Endothelial cell of umbilical vein (primary cell): ENCODE measurements around the gene MB21D2. TPM values are rescaled to one million over a fixed set of nuclear protein-coding genes. Genes with fewer than 3 reads are reported as not detected.
A peak's percentile ranks its signal among the peaks of the same experiment; 100 is the strongest.

ENCODE experiments used
- BruUV-seq: library from RNA; stranded (reverse); fragments of 400-500 nt; replicated peaks from 2 replicates; lab custom pipeline; 2021; lab: Mats Ljungman, UMichigan
- CTCF ChIA-PET: fragments of 300-600, 350-600 bp; sonication (Branson Sonifier 250); formaldehyde crosslinking; loops from one replicate; lab custom pipeline; 2021; ENCODE audit warnings: antibody characterized with exemption, inconsistent platforms; lab: Charles Lee
- POLR2A ChIA-PET: fragments of 300-600, 350-600 bp; sonication (Branson Sonifier 250); formaldehyde crosslinking; loops from one replicate; lab custom pipeline; 2021; ENCODE audit warnings: antibody characterized with exemption, inconsistent platforms; lab: Charles Lee
- DNase-seq: peaks from one replicate; pipeline ENCODE4 v3.0.0-alpha.2; 2011; ENCODE audit warnings: low read depth, low spot score
- FAIRE-seq: peaks from 2 replicates; lab custom pipeline; 2011; peaks lifted over from hg19 to GRCh38; lab: Jason Lieb, UNC
- H2AFZ ChIP-seq: 2 replicates; pipeline ENCODE4 v1.6.0; 2012; ENCODE audit warnings: low read depth, low read length, control low read depth, inconsistent platforms
- H3K27ac ChIP-seq: 2 replicates; pipeline ENCODE4 v1.5.1; 2011; ENCODE audit warnings: low read depth, mild to moderate bottlenecking, control low read depth, low read length, moderate library complexity; ENCODE audit not compliant: insufficient read depth
- H3K27me3 ChIP-seq, 2 experiments: 2 replicates each; pipeline versions ENCODE4 v1.6.0 to v1.6.1; 2011; ENCODE audit warnings: low read length in 2 of 2, mixed read lengths in 1 of 2; ENCODE audit not compliant: control insufficient read depth in 2 of 2, insufficient read depth in 2 of 2
- H3K36me3 ChIP-seq, 2 experiments: 2 replicates in 1 of 2; 3 replicates in 1 of 2; pipeline ENCODE4 v1.5.1; 2011; ENCODE audit warnings: low read length in 2 of 2, mild to moderate bottlenecking in 1 of 2, moderate library complexity in 1 of 2; ENCODE audit not compliant: control insufficient read depth in 2 of 2, insufficient read depth in 2 of 2; ENCODE audit errors: extremely low read depth in 1 of 2
- H3K4me1 ChIP-seq: 3 replicates; pipeline ENCODE4 v1.5.1; 2011; ENCODE audit warnings: mild to moderate bottlenecking, low read length; ENCODE audit not compliant: control insufficient read depth, insufficient read depth; ENCODE audit errors: extremely low read depth
- H3K4me2 ChIP-seq: 2 replicates; pipeline ENCODE4 v1.6.1; 2011; ENCODE audit warnings: low read length, control low read depth, mixed read lengths; ENCODE audit not compliant: insufficient read depth
- H3K4me3 ChIP-seq, 3 experiments: fragments of 200-600 bp in 1 of 3; sonication (generic), shearing (Covaris generic) in 1 of 3; replicated peaks in 1 of 3; 2 replicates each; pipeline ENCODE4 v1.5.1; 2011 to 2016; ENCODE audit warnings: control low read depth in 3 of 3, low read length in 3 of 3, mild to moderate bottlenecking in 2 of 3, inconsistent platforms in 1 of 3, low read depth in 1 of 3, moderate library complexity in 1 of 3; ENCODE audit not compliant: insufficient read depth in 1 of 3
- H3K79me2 ChIP-seq: 2 replicates; pipeline ENCODE4 v1.6.0; 2012; ENCODE audit warnings: low read length, inconsistent platforms; ENCODE audit not compliant: control insufficient read depth, insufficient read depth
- H3K9ac ChIP-seq: replicated peaks from 2 replicates; pipeline ENCODE3; 2011; ENCODE audit warnings: low read length, control low read depth; ENCODE audit not compliant: insufficient read depth; ENCODE audit errors: extremely low read depth
- H3K9me1 ChIP-seq: replicated peaks from 3 replicates; pipeline ENCODE4 v1.6.0; 2011; ENCODE audit warnings: mild to moderate bottlenecking, low read length; ENCODE audit not compliant: control insufficient read depth, insufficient read depth; ENCODE audit errors: extremely low read depth
- H3K9me3 ChIP-seq: replicated peaks from 2 replicates; pipeline ENCODE4 v1.5.1; 2012; ENCODE audit warnings: low read length, inconsistent platforms; ENCODE audit not compliant: control insufficient read depth, insufficient read depth
- H4K20me1 ChIP-seq: replicated peaks from 2 replicates; pipeline ENCODE3; 2011; ENCODE audit warnings: mild to moderate bottlenecking, low read length; ENCODE audit not compliant: control insufficient read depth, insufficient read depth; ENCODE audit errors: extremely low read depth
- EZH2 ChIP-seq: IDR thresholded peaks from 2 replicates; pipeline ENCODE4 v1.6.1; 2012; ENCODE audit warnings: borderline replicate concordance, low read depth, mild to moderate bottlenecking, moderate library complexity, low read length, inconsistent platforms; ENCODE audit not compliant: severe bottlenecking
- FOS ChIP-seq: IDR thresholded peaks from 2 replicates; pipeline ENCODE4 v1.6.1; 2011; ENCODE audit warnings: mild to moderate bottlenecking, low read length, moderate library complexity, borderline replicate concordance; ENCODE audit not compliant: insufficient read depth
- GATA2 ChIP-seq: IDR thresholded peaks from 2 replicates; pipeline ENCODE4 v1.7.0; 2011; ENCODE audit warnings: low read depth, mild to moderate bottlenecking, moderate library complexity, mixed read lengths, low read length; ENCODE audit not compliant: insufficient read length, insufficient read depth
- JUN ChIP-seq: IDR thresholded peaks from 2 replicates; pipeline ENCODE4 v1.6.1; 2011; ENCODE audit warnings: borderline replicate concordance, low read depth; ENCODE audit not compliant: insufficient read length, insufficient read depth
- MYC ChIP-seq: IDR thresholded peaks from one replicate; pipeline ENCODE4 v1.6.1; 2011; ENCODE audit warnings: mild to moderate bottlenecking, low read depth, low read length
- POLR2A ChIP-seq: IDR thresholded peaks from 2 replicates; pipeline ENCODE4 v1.6.1; 2012; ENCODE audit warnings: low read depth, mild to moderate bottlenecking, control low read depth, low read length
- POLR2AphosphoS5 ChIP-seq: IDR thresholded peaks from 2 replicates; pipeline ENCODE4 v1.6.1; 2012; ENCODE audit warnings: low read depth, mild to moderate bottlenecking, control low read depth, low read length, moderate library complexity; ENCODE audit not compliant: insufficient read depth
- dilution Hi-C: fragments of 300-500 bp; cut with MboI; formaldehyde crosslinking; loops from one replicate; pipeline ENCODE4 v1.15.0; 2019; ENCODE audit warnings: low sequenced_read_pairs; ENCODE audit not compliant: extremely low pct_ligation_motif_present
- intact Hi-C: fragments of 100-400 bp; cut with micrococcal nuclease; formaldehyde crosslinking; loops from one replicate; pipeline ENCODE4 v1.10.0; 2022
- polyA plus RNA-seq, 4 experiments: library from polyadenylated mRNA; depleted of rRNA in 3 of 4; stranded (reverse) in 3 of 4; unstranded in 1 of 4; fragments of >200 nt; gene quantifications; 2 replicates each; pipeline versions ENCODE4 v1.2.1 to v1.2.3, GENCODE V29; 2011 to 2012; ENCODE audit warnings: missing spikeins in 1 of 4
- total RNA-seq: library from RNA; stranded (reverse); gene quantifications from 2 replicates; pipeline ENCODE4 v1.2.3, GENCODE V29; 2021
- TF ChIP-seq, protein P1 (sequence below): IDR thresholded peaks from 2 replicates; pipeline ENCODE4 v1.6.1; 2011; ENCODE audit not compliant: insufficient read depth, insufficient read length
- TF ChIP-seq, protein P2 (sequence below), 2 donors: IDR thresholded peaks; 1 replicate in 1 of 2; 2 replicates in 1 of 2; pipeline ENCODE4 v1.5.1; 2011; ENCODE audit warnings: low read length in 2 of 2, mild to moderate bottlenecking in 2 of 2, moderate library complexity in 2 of 2, control low read depth in 1 of 2, inconsistent platforms in 1 of 2, low read depth in 1 of 2; ENCODE audit not compliant: insufficient read depth in 1 of 2; ENCODE audit errors: extremely low read depth in 1 of 2

MB21D2 gene
- total and polyA plus RNA-seq, 2 donors (not counting 3 experiments of a cell fraction or from before 2014, with no cell fraction given), result 6.7 to 7.4 TPM

GRCh38 chr3:192883512-192883911 lies 34.1 kb downstream of the MB21D2 start:
- TF ChIP-seq, protein P1, sequence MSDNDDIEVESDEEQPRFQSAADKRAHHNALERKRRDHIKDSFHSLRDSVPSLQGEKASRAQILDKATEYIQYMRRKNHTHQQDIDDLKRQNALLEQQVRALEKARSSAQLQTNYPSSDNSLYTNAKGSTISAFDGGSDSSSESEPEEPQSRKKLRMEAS, result no peak
- TF ChIP-seq, protein P2, sequence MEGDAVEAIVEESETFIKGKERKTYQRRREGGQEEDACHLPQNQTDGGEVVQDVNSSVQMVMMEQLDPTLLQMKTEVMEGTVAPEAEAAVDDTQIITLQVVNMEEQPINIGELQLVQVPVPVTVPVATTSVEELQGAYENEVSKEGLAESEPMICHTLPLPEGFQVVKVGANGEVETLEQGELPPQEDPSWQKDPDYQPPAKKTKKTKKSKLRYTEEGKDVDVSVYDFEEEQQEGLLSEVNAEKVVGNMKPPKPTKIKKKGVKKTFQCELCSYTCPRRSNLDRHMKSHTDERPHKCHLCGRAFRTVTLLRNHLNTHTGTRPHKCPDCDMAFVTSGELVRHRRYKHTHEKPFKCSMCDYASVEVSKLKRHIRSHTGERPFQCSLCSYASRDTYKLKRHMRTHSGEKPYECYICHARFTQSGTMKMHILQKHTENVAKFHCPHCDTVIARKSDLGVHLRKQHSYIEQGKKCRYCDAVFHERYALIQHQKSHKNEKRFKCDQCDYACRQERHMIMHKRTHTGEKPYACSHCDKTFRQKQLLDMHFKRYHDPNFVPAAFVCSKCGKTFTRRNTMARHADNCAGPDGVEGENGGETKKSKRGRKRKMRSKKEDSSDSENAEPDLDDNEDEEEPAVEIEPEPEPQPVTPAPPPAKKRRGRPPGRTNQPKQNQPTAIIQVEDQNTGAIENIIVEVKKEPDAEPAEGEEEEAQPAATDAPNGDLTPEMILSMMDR (IDR thresholded peaks at IDR 0.05; ENCODE audit: extremely low read depth in 1 of 2, insufficient read depth in 1 of 2, low read depth in 1 of 2, low read length in 2 of 2), result no peak
- TF ChIP-seq FOS, result no peak
- CTCF ChIA-PET, result interaction anchor here (1.5 kb wide), 1 partner anchor 9 kb away, joined by 4 read pairs; no protein-coding TSS in a partner anchor
- POLR2A ChIA-PET, result interaction anchor here (0.6 kb wide), 1 partner anchor 39 kb away, joined by 3 read pairs; no protein-coding TSS in a partner anchor
- no peaks in the 10 kb centered on the region for H3K27me3 ChIP-seq
- DNase-seq, result no peak
- H3K4me3 ChIP-seq, result no peak overlapping the region
- H3K79me2 ChIP-seq, result no peaks in the 10 kb centered on the region
- H3K4me1 ChIP-seq, result peaks cover 73% of the 10 kb centered on the region
- H3K9me1 ChIP-seq, result no peaks in the 10 kb centered on the region
- H3K9ac ChIP-seq, result no peak overlapping the region
- no peak overlapping the region for H2AFZ ChIP-seq
- H3K27ac ChIP-seq, result peak overlapping the region; percentile 91
- intact Hi-C loops, result no loop called here
- no peak for FAIRE-seq
- H4K20me1 ChIP-seq, result no peaks in the 10 kb centered on the region
- no peaks in the 10 kb centered on the region for H3K9me3 ChIP-seq
- H3K36me3 ChIP-seq, result no peaks in the 10 kb centered on the region
- dilution Hi-C loops, result no loop called here
- no peak overlapping the region for H3K4me2 ChIP-seq
- BruUV-seq, result no TSS peak

GRCh38 chr3:192881159-192881786 lies 36.4 kb downstream of the MB21D2 start:
- FAIRE-seq (no peak), DNase-seq (no peak)
- H3K27ac ChIP-seq, result no peak overlapping the region
- dilution Hi-C loops (no loop called here), intact Hi-C loops (no loop called here)
- no TSS peak for BruUV-seq
- TF ChIP-seq, protein P1, result no peak
- TF ChIP-seq POLR2A (no peak), POLR2AphosphoS5 (no peak), JUN (no peak), GATA2 (no peak), EZH2 (no peak), FOS (no peak), MYC (no peak)
- TF ChIP-seq, protein P2 (IDR thresholded peaks at IDR 0.05; ENCODE audit: extremely low read depth in 1 of 2, insufficient read depth in 1 of 2, low read depth in 1 of 2, low read length in 2 of 2), result no peak
- H3K9ac ChIP-seq, result no peak overlapping the region
- no peak overlapping the region for H2AFZ ChIP-seq
- ChIA-PET POLR2A (no interaction called here), CTCF (interaction anchor here (0.9 to 4.0 kb wide), 5 partner anchors 8 to 64 kb away, joined by 3 to 24 read pairs (median 4); no protein-coding TSS in a partner anchor)
- no peaks in the 10 kb centered on the region for H3K9me1 ChIP-seq
- peaks cover 56% of the 10 kb centered on the region for H3K4me1 ChIP-seq
- H3K9me3 ChIP-seq, result no peaks in the 10 kb centered on the region
- H3K4me3 ChIP-seq, result no peak overlapping the region
- no peaks in the 10 kb centered on the region for H3K36me3 ChIP-seq
- H3K4me2 ChIP-seq, result no peak overlapping the region
- H3K79me2 ChIP-seq, result no peaks in the 10 kb centered on the region
- no peaks in the 10 kb centered on the region for H3K27me3 ChIP-seq
- no peaks in the 10 kb centered on the region for H4K20me1 ChIP-seq
